Measurements from ENCODE around the gene FZD1. TPM values are rescaled to one million over a fixed set of nuclear protein-coding genes. Genes with fewer than 3 reads are reported as not detected.
A peak's percentile ranks its signal among the peaks of the same experiment; 100 is the strongest.

Gene FZD1
- total RNA-seq, 1 donor from 2014 or later = 5.4 TPM

DNA sequence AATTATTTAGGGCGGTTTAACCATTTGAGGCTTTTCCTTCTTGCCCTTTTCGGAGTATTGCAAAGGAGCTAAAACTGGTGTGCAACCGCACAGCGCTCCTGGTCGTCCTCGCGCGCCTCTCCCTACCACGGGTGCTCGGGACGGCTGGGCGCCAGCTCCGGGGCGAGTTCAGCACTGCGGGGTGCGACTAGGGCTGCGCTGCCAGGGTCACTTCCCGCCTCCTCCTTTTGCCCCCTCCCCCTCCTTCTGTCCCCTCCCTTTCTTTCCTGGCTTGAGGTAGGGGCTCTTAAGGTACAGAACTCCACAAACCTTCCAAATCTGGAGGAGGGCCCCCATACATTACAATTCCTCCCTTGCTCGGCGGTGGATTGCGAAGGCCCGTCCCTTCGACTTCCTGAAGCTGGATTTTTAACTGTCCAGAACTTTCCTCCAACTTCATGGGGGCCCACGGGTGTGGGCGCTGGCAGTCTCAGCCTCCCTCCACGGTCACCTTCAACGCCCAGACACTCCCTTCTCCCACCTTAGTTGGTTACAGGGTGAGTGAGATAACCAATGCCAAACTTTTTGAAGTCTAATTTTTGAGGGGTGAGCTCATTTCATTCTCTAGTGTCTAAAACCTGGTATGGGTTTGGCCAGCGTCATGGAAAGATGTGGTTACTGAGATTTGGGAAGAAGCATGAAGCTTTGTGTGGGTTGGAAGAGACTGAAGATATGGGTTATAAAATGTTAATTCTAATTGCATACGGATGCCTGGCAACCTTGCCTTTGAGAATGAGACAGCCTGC lies 3.1 kb downstream of the FZD1 start:
- Mint-ChIP-seq H3K27me3 (ENCODE audit: low read depth, unreplicated experiment) (peaks cover 13% of the 10 kb centered on the region), H3K9me3 (ENCODE audit: unreplicated experiment) (peaks cover 5% of the 10 kb centered on the region), H3K36me3 (ENCODE audit: low read depth, unreplicated experiment) (peaks cover 2% of the 10 kb centered on the region), H3K27ac (ENCODE audit: unreplicated experiment) (peak overlapping the region; percentile 36), H3K4me1 (ENCODE audit: low read depth, unreplicated experiment) (no peaks in the 10 kb centered on the region), H3K4me3 (ENCODE audit: unreplicated experiment) (peak overlapping the region; percentile 90)
- Histone ChIP-seq H3K9me3 (ENCODE audit: insufficient read depth, low read depth, low read length) (no peaks in the 10 kb centered on the region), H3K9ac (ENCODE audit: low read length) (peak overlapping the region; percentile 77), H2AFZ (ENCODE audit: low read depth, low read length) (peak overlapping the region; percentile 27), H3K4me2 (ENCODE audit: low read length) (peak overlapping the region; percentile 91), H3K27ac (ENCODE audit: low read depth, low read length) (peak overlapping the region; percentile 47), H3K4me1 (ENCODE audit: insufficient read depth, low read length) (peaks cover 24% of the 10 kb centered on the region), H3K27me3 (ENCODE audit: insufficient read depth, low read length) (no peaks in the 10 kb centered on the region), H3K79me2 (ENCODE audit: insufficient read depth, low read length) (peaks cover 26% of the 10 kb centered on the region), H4K20me1 (ENCODE audit: insufficient read depth, low read length) (peaks cover 16% of the 10 kb centered on the region), H3K4me3 (ENCODE audit: insufficient read depth, low read depth, low read length) (peak overlapping the region; percentile 85), H3K36me3 (ENCODE audit: insufficient read depth, low read length) (no peaks in the 10 kb centered on the region)
- no peak for TF ChIP-seq EZH2 (IDR thresholded peaks at IDR 0.05; ENCODE audit: insufficient read depth, low read length)
- TF ChIP-seq, protein P1, sequence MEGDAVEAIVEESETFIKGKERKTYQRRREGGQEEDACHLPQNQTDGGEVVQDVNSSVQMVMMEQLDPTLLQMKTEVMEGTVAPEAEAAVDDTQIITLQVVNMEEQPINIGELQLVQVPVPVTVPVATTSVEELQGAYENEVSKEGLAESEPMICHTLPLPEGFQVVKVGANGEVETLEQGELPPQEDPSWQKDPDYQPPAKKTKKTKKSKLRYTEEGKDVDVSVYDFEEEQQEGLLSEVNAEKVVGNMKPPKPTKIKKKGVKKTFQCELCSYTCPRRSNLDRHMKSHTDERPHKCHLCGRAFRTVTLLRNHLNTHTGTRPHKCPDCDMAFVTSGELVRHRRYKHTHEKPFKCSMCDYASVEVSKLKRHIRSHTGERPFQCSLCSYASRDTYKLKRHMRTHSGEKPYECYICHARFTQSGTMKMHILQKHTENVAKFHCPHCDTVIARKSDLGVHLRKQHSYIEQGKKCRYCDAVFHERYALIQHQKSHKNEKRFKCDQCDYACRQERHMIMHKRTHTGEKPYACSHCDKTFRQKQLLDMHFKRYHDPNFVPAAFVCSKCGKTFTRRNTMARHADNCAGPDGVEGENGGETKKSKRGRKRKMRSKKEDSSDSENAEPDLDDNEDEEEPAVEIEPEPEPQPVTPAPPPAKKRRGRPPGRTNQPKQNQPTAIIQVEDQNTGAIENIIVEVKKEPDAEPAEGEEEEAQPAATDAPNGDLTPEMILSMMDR (IDR thresholded peaks at IDR 0.05; ENCODE audit: insufficient read depth, low read depth, low read length) = no peak
- DNase-seq (ENCODE audit: low read depth) = peak; percentile 97
- FAIRE-seq = peak; percentile 64

DNA sequence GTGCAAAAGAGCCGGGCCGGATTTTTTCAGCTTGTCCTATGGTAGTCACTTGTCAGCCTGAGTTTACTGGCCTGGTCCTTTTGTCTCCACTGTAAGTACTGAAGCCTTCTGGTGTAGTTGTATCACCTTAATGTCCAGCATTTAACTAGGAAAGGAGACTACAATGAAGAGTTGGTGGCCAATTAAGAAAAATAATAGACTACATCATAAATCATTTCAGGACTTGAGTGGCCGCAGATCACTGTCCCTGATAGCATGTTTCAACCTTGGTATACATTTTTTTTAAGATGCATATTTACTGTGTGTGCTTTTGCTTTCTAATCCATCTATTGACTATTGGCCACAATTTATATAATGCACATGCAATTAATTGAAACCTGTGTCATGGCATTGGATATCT lies 6.1 kb downstream of the FZD1 start:
- H2AFZ ChIP-seq (ENCODE audit: low read depth, low read length) = no peak overlapping the region
- no peak overlapping the region for H3K4me2 ChIP-seq (ENCODE audit: low read length)
- no peaks in the 10 kb centered on the region for H3K36me3 ChIP-seq (ENCODE audit: insufficient read depth, low read length)
- H3K27ac ChIP-seq (ENCODE audit: low read depth, low read length) = no peak overlapping the region
- H3K27ac Mint-ChIP-seq (ENCODE audit: unreplicated experiment) = no peak overlapping the region
- peaks cover 26% of the 10 kb centered on the region for H3K79me2 ChIP-seq (ENCODE audit: insufficient read depth, low read length)
- H3K4me1 Mint-ChIP-seq (ENCODE audit: low read depth, unreplicated experiment) = peaks cover 3% of the 10 kb centered on the region
- H3K4me1 ChIP-seq (ENCODE audit: insufficient read depth, low read length) = peaks cover 19% of the 10 kb centered on the region
- DNase-seq (ENCODE audit: low read depth) = no peak
- no peak overlapping the region for H3K4me3 Mint-ChIP-seq (ENCODE audit: unreplicated experiment)
- peaks cover 8% of the 10 kb centered on the region for H3K27me3 Mint-ChIP-seq (ENCODE audit: low read depth, unreplicated experiment)
- H3K4me3 ChIP-seq (ENCODE audit: insufficient read depth, low read depth, low read length) = no peak overlapping the region
- no peak for FAIRE-seq
- peaks cover 2% of the 10 kb centered on the region for H3K36me3 Mint-ChIP-seq (ENCODE audit: low read depth, unreplicated experiment)
- no peak overlapping the region for H3K9ac ChIP-seq (ENCODE audit: low read length)
- no peak for TF ChIP-seq EZH2 (IDR thresholded peaks at IDR 0.05; ENCODE audit: insufficient read depth, low read length)
- TF ChIP-seq, protein P1 (IDR thresholded peaks at IDR 0.05; ENCODE audit: insufficient read depth, low read depth, low read length) = no peak
- no peaks in the 10 kb centered on the region for H3K27me3 ChIP-seq (ENCODE audit: insufficient read depth, low read length)
- H4K20me1 ChIP-seq (ENCODE audit: insufficient read depth, low read length) = peaks cover 16% of the 10 kb centered on the region
- peaks cover 5% of the 10 kb centered on the region for H3K9me3 Mint-ChIP-seq (ENCODE audit: unreplicated experiment)
- no peaks in the 10 kb centered on the region for H3K9me3 ChIP-seq (ENCODE audit: insufficient read depth, low read depth, low read length)

DNA sequence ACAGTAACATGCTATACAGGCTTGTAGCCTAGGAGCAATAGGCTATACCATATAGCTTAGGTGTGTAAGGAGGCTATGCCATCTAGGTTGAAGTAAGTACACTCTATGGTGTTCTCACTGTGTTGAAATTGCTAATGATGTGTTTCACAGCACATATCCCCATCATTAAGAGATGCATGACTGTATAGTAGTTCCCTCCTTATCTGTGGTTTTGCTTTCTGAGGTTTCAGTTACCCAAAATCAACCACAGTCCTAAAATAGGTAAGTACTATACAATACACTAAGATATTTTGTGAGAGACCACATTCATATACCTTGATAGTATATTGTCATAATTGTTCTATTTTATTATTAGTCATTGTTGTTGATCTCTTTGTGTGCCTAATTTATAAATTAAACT lies 12.7 kb downstream of the FZD1 start:
- TF ChIP-seq, protein P1 (IDR thresholded peaks at IDR 0.05; ENCODE audit: insufficient read depth, low read depth, low read length) = no peak
- no peak for TF ChIP-seq EZH2 (IDR thresholded peaks at IDR 0.05; ENCODE audit: insufficient read depth, low read length)
- no peak overlapping the region for H3K27ac ChIP-seq (ENCODE audit: low read depth, low read length)
- H3K36me3 ChIP-seq (ENCODE audit: insufficient read depth, low read length) = no peaks in the 10 kb centered on the region
- H3K27me3 Mint-ChIP-seq (ENCODE audit: low read depth, unreplicated experiment) = peaks cover 6% of the 10 kb centered on the region
- H3K4me1 Mint-ChIP-seq (ENCODE audit: low read depth, unreplicated experiment) = peaks cover 3% of the 10 kb centered on the region
- no peak overlapping the region for H3K4me3 Mint-ChIP-seq (ENCODE audit: unreplicated experiment)
- peaks cover 2% of the 10 kb centered on the region for H3K9me3 Mint-ChIP-seq (ENCODE audit: unreplicated experiment)
- FAIRE-seq (no peak), DNase-seq (ENCODE audit: low read depth) (peak; percentile 6)
- H2AFZ ChIP-seq (ENCODE audit: low read depth, low read length) = no peak overlapping the region
- H3K79me2 ChIP-seq (ENCODE audit: insufficient read depth, low read length) = no peaks in the 10 kb centered on the region
- no peak overlapping the region for H3K27ac Mint-ChIP-seq (ENCODE audit: unreplicated experiment)
- no peaks in the 10 kb centered on the region for H3K36me3 Mint-ChIP-seq (ENCODE audit: low read depth, unreplicated experiment)
- H3K9me3 ChIP-seq (ENCODE audit: insufficient read depth, low read depth, low read length) = no peaks in the 10 kb centered on the region
- no peaks in the 10 kb centered on the region for H4K20me1 ChIP-seq (ENCODE audit: insufficient read depth, low read length)
- H3K4me1 ChIP-seq (ENCODE audit: insufficient read depth, low read length) = no peaks in the 10 kb centered on the region
- no peak overlapping the region for H3K9ac ChIP-seq (ENCODE audit: low read length)
- H3K27me3 ChIP-seq (ENCODE audit: insufficient read depth, low read length) = no peaks in the 10 kb centered on the region
- no peak overlapping the region for H3K4me2 ChIP-seq (ENCODE audit: low read length)
- no peak overlapping the region for H3K4me3 ChIP-seq (ENCODE audit: insufficient read depth, low read depth, low read length)

Data from astrocyte (in vitro differentiated cells and primary cell).